Breast epithelium (tissue), 3 donors: ENCODE measurements around the gene GCHFR.

Source experiments
- POLR2A ChIP-seq: fragments of 450-650 bp; IDR thresholded peaks from one replicate; pipeline ENCODE4 v1.6.1; 2016; ENCODE audit warnings: antibody characterized with exemption, mild to moderate bottlenecking, moderate library complexity
- POLR2AphosphoS5 ChIP-seq, 3 donors: sonication (generic); formaldehyde crosslinking; IDR thresholded peaks; one replicate each; pipeline ENCODE4 v1.6.1; 2017; ENCODE audit warnings: antibody characterized with exemption in 3 of 3
- TF ChIP-seq, protein P1 (sequence below), 3 donors: fragments of 450-650 bp; IDR thresholded peaks; one replicate each; pipeline ENCODE4 v1.5.1; 2016 to 2017; ENCODE audit warnings: antibody characterized with exemption in 3 of 3, mild to moderate bottlenecking in 3 of 3, moderate library complexity in 3 of 3

DNA sequence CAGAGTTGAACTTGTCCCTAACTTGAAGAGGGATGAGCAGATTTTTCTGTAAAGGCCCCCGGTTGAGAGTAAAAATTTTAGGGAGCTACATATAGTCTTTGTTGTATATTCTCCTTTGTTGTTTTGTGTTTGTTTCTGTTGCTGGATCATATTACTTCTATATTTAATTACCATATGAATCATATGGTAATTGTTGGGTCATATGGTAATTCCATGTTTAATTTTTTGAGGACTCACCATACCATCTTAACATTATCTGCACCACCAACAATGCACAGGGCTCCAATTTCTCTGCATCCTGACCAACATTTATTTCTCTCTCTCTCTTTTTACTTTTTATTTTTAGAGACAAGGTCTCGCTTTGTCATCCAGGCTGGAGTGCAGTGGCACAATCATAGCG lies 35.7 kb downstream of the GCHFR start:
- TF ChIP-seq, protein P1, sequence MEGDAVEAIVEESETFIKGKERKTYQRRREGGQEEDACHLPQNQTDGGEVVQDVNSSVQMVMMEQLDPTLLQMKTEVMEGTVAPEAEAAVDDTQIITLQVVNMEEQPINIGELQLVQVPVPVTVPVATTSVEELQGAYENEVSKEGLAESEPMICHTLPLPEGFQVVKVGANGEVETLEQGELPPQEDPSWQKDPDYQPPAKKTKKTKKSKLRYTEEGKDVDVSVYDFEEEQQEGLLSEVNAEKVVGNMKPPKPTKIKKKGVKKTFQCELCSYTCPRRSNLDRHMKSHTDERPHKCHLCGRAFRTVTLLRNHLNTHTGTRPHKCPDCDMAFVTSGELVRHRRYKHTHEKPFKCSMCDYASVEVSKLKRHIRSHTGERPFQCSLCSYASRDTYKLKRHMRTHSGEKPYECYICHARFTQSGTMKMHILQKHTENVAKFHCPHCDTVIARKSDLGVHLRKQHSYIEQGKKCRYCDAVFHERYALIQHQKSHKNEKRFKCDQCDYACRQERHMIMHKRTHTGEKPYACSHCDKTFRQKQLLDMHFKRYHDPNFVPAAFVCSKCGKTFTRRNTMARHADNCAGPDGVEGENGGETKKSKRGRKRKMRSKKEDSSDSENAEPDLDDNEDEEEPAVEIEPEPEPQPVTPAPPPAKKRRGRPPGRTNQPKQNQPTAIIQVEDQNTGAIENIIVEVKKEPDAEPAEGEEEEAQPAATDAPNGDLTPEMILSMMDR (IDR thresholded peaks at IDR 0.05) = no peak
- TF ChIP-seq POLR2AphosphoS5 (IDR thresholded peaks at IDR 0.05) (no peak), POLR2A (no peak)
